Liver (tissue), 9 donors: ENCODE measurements around the gene GNG4. TPM values are rescaled to one million over a fixed set of nuclear protein-coding genes. Genes with fewer than 3 reads are reported as not detected.

ENCODE experiments used
- DNase-seq: peaks from one replicate; pipeline ENCODE4 v3.0.0-alpha.2; 2017; ENCODE audit warnings: low spot score
- H3K27ac ChIP-seq, 2 donors: one replicate each; pipeline ENCODE4 v1.7.0; 2013; ENCODE audit warnings: inconsistent platforms in 2 of 2, low read length in 2 of 2, control low read depth in 1 of 2, low read depth in 1 of 2, mild to moderate bottlenecking in 1 of 2
- H3K27me3 ChIP-seq, 4 donors: one replicate each; pipeline versions ENCODE4 v1.6.1 to v1.7.0; 2013; ENCODE audit warnings: low read length in 3 of 4, inconsistent platforms in 1 of 4, mild to moderate bottlenecking in 1 of 4, moderate library complexity in 1 of 4; ENCODE audit not compliant: control insufficient read depth in 4 of 4, insufficient read depth in 4 of 4
- H3K36me3 ChIP-seq, 4 donors: one replicate each; pipeline versions ENCODE4 v1.6.1 to v1.7.0; 2013; ENCODE audit warnings: low read length in 3 of 4, mild to moderate bottlenecking in 3 of 4, low read depth in 1 of 4, moderate library complexity in 1 of 4; ENCODE audit not compliant: control insufficient read depth in 4 of 4, insufficient read depth in 3 of 4
- H3K4me1 ChIP-seq, 4 donors: one replicate each; pipeline versions ENCODE4 v1.6.1 to v1.7.0; 2013; ENCODE audit warnings: low read length in 3 of 4, mild to moderate bottlenecking in 3 of 4, moderate library complexity in 1 of 4; ENCODE audit not compliant: control insufficient read depth in 4 of 4, insufficient read depth in 4 of 4
- H3K4me3 ChIP-seq, 3 donors: one replicate each; pipeline versions ENCODE4 v1.6.1 to v1.7.0; 2013; ENCODE audit warnings: low read length in 3 of 3, control low read depth in 1 of 3, low read depth in 1 of 3, mild to moderate bottlenecking in 1 of 3
- H3K9ac ChIP-seq, 2 donors: one replicate each; pipeline ENCODE4 v1.7.0; 2013; ENCODE audit warnings: low read length in 2 of 2, mild to moderate bottlenecking in 2 of 2, moderate library complexity in 2 of 2, control low read depth in 1 of 2, low read depth in 1 of 2
- H3K9me3 ChIP-seq, 4 donors: one replicate each; pipeline versions ENCODE4 v1.6.1 to v1.7.0; 2013; ENCODE audit warnings: low read length in 3 of 4; ENCODE audit not compliant: control insufficient read depth in 4 of 4
- CTCF ChIP-seq: fragments of 150-350 bp; IDR thresholded peaks from 2 replicates; pipeline ENCODE4 v1.5.1; 2017; ENCODE audit warnings: improper control_type of control experiment, low read depth, low read length; ENCODE audit not compliant: missing input control
- EGR1 ChIP-seq, 2 donors: IDR thresholded peaks; 2 replicates each; pipeline ENCODE4 v1.6.1; 2016 to 2018; ENCODE audit warnings: antibody characterized with exemption in 2 of 2, low read depth in 2 of 2
- FOXA2 ChIP-seq: IDR thresholded peaks from 2 replicates; pipeline ENCODE4 v1.6.1; 2016; ENCODE audit warnings: antibody characterized with exemption
- GABPA ChIP-seq, 2 donors: IDR thresholded peaks in 1 of 2; conservative IDR thresholded peaks in 1 of 2; 2 replicates each; pipeline ENCODE4 v1.6.1; 2016; ENCODE audit warnings: antibody characterized with exemption in 2 of 2, mild to moderate bottlenecking in 1 of 2, moderate library complexity in 1 of 2
- HNF4A ChIP-seq, 2 donors: conservative IDR thresholded peaks; 2 replicates each; pipeline ENCODE4 v1.6.1; 2016; ENCODE audit warnings: antibody characterized with exemption in 2 of 2, mild to moderate bottlenecking in 2 of 2
- HNF4G ChIP-seq: IDR thresholded peaks from 2 replicates; pipeline ENCODE4 v1.6.1; 2016; ENCODE audit warnings: antibody characterized with exemption
- NR2F2 ChIP-seq: IDR thresholded peaks from 2 replicates; pipeline ENCODE4 v1.6.1; 2016; ENCODE audit warnings: antibody characterized with exemption
- RAD21 ChIP-seq, 2 donors: IDR thresholded peaks; 2 replicates each; pipeline ENCODE4 v1.6.1; 2016; ENCODE audit warnings: antibody characterized with exemption in 2 of 2, mild to moderate bottlenecking in 2 of 2
- TAF1 ChIP-seq: conservative IDR thresholded peaks from 2 replicates; pipeline ENCODE4 v1.6.1; 2016; ENCODE audit warnings: antibody characterized with exemption, mild to moderate bottlenecking
- YY1 ChIP-seq: IDR thresholded peaks from 2 replicates; pipeline ENCODE4 v1.6.1; 2016; ENCODE audit warnings: antibody characterized with exemption, mild to moderate bottlenecking
- WGBS: extraction: QIAGEN DNeasy Blood & Tissue Kit; methylation state at CpG from one replicate; pipeline ENCODE4 v1.1.7; 2013; 5-methylcytosine and 5-hydroxymethylcytosine counted together
- polyA plus RNA-seq, 2 donors: library from polyadenylated mRNA; stranded (reverse) in 1 of 2; unstranded in 1 of 2; fragments of 200-250 nt in 1 of 2; fragments of >200 nt in 1 of 2; fragmentation: Nextera tagmentation in 1 of 2; extraction: Ambion mirVana in 1 of 2; gene quantifications; one replicate each; pipeline versions ENCODE4 v1.2.1 to v1.2.3, GENCODE V29; 2013 to 2015
- total RNA-seq, 2 donors: library from RNA; depleted of rRNA; stranded (reverse); fragments of >200 nt; gene quantifications; one replicate each; pipeline ENCODE4 v1.2.3, GENCODE V29; 2014
- TF ChIP-seq, protein P1 (sequence below): IDR thresholded peaks from 2 replicates; pipeline ENCODE4 v1.6.1; 2016; ENCODE audit warnings: antibody characterized with exemption
- TF ChIP-seq, protein P2 (sequence below): IDR thresholded peaks from 2 replicates; pipeline ENCODE4 v1.6.1; 2016; ENCODE audit warnings: antibody characterized with exemption
- TF ChIP-seq, protein P3 (sequence below): IDR thresholded peaks from 2 replicates; pipeline ENCODE4 v1.6.1; 2016; ENCODE audit warnings: antibody characterized with exemption, mild to moderate bottlenecking
- TF ChIP-seq, protein P4 (sequence below): IDR thresholded peaks from 2 replicates; pipeline ENCODE4 v1.6.1; 2016; ENCODE audit warnings: antibody characterized with exemption
- donor health status: healthy.
- donor health status: healthy.
- donor health status: healthy.
- donor health status: healthy.
- donor health status: healthy.

GNG4 gene
- total and polyA plus RNA-seq, 4 donors, result 0.65 TPM; not detected in 3

GRCh38 chr1:235646463-235646862 lies 3.1 kb downstream of the GNG4 start:
- Histone ChIP-seq H3K9me3 (no peaks in the 10 kb centered on the region), H3K27me3 (peaks cover 0 to 11% (median 3%) of the 10 kb centered on the region in 4 donors), H3K4me3 (no peak overlapping the region), H3K27ac (no peak overlapping the region), H3K9ac (no peak overlapping the region), H3K4me1 (peaks cover 13 to 25% (median 21%) of the 10 kb centered on the region in 4 donors), H3K36me3 (no peaks in the 10 kb centered on the region)
- TF ChIP-seq EGR1 (IDR thresholded peaks at IDR 0.05; ENCODE audit: low read depth in 2 of 2) (no peak), HNF4A (conservative IDR thresholded peaks at IDR 0.05) (no peak), YY1 (no peak), RAD21 (IDR thresholded peaks at IDR 0.05) (no peak), GABPA (IDR thresholded peaks at IDR 0.05 in 1 of 2, conservative IDR thresholded peaks at IDR 0.05 in 1 of 2) (no peak), TAF1 (no peak), HNF4G (no peak), CTCF (no peak)
- TF ChIP-seq, protein P1, sequence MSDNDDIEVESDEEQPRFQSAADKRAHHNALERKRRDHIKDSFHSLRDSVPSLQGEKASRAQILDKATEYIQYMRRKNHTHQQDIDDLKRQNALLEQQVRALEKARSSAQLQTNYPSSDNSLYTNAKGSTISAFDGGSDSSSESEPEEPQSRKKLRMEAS, result no peak
- WGBS, result 90% methylated on average over 9 of the region's 9 CpGs
- DNase-seq, result no peak

GRCh38 chr1:235644693-235645305 lies 4.8 kb downstream of the GNG4 start:
- peaks cover 7 to 18% (median 13%) of the 10 kb centered on the region in 4 donors for H3K4me1 ChIP-seq
- H3K9me3 ChIP-seq, result no peaks in the 10 kb centered on the region
- H3K9ac ChIP-seq, result no peak overlapping the region
- peaks cover 0 to 6% (median 3%) of the 10 kb centered on the region in 4 donors for H3K27me3 ChIP-seq
- H3K4me3 ChIP-seq, result no peak overlapping the region
- H3K36me3 ChIP-seq, result no peaks in the 10 kb centered on the region
- no peak for DNase-seq
- 84% methylated on average over 13 of the region's 13 CpGs for WGBS
- no peak overlapping the region for H3K27ac ChIP-seq
- no peak for TF ChIP-seq EGR1 (IDR thresholded peaks at IDR 0.05; ENCODE audit: low read depth in 2 of 2)
- TF ChIP-seq, protein P2, sequence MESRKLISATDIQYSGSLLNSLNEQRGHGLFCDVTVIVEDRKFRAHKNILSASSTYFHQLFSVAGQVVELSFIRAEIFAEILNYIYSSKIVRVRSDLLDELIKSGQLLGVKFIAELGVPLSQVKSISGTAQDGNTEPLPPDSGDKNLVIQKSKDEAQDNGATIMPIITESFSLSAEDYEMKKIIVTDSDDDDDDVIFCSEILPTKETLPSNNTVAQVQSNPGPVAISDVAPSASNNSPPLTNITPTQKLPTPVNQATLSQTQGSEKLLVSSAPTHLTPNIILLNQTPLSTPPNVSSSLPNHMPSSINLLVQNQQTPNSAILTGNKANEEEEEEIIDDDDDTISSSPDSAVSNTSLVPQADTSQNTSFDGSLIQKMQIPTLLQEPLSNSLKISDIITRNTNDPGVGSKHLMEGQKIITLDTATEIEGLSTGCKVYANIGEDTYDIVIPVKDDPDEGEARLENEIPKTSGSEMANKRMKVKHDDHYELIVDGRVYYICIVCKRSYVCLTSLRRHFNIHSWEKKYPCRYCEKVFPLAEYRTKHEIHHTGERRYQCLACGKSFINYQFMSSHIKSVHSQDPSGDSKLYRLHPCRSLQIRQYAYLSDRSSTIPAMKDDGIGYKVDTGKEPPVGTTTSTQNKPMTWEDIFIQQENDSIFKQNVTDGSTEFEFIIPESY, result no peak
- no peak for TF ChIP-seq HNF4A (conservative IDR thresholded peaks at IDR 0.05)
- TF ChIP-seq FOXA2, result no peak
- TF ChIP-seq CTCF, result no peak
- no peak for TF ChIP-seq HNF4G
- TF ChIP-seq, protein P3, sequence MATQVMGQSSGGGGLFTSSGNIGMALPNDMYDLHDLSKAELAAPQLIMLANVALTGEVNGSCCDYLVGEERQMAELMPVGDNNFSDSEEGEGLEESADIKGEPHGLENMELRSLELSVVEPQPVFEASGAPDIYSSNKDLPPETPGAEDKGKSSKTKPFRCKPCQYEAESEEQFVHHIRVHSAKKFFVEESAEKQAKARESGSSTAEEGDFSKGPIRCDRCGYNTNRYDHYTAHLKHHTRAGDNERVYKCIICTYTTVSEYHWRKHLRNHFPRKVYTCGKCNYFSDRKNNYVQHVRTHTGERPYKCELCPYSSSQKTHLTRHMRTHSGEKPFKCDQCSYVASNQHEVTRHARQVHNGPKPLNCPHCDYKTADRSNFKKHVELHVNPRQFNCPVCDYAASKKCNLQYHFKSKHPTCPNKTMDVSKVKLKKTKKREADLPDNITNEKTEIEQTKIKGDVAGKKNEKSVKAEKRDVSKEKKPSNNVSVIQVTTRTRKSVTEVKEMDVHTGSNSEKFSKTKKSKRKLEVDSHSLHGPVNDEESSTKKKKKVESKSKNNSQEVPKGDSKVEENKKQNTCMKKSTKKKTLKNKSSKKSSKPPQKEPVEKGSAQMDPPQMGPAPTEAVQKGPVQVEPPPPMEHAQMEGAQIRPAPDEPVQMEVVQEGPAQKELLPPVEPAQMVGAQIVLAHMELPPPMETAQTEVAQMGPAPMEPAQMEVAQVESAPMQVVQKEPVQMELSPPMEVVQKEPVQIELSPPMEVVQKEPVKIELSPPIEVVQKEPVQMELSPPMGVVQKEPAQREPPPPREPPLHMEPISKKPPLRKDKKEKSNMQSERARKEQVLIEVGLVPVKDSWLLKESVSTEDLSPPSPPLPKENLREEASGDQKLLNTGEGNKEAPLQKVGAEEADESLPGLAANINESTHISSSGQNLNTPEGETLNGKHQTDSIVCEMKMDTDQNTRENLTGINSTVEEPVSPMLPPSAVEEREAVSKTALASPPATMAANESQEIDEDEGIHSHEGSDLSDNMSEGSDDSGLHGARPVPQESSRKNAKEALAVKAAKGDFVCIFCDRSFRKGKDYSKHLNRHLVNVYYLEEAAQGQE, result no peak
- no peak for TF ChIP-seq NR2F2
- TF ChIP-seq RAD21 (IDR thresholded peaks at IDR 0.05), result no peak
- TF ChIP-seq, protein P4, sequence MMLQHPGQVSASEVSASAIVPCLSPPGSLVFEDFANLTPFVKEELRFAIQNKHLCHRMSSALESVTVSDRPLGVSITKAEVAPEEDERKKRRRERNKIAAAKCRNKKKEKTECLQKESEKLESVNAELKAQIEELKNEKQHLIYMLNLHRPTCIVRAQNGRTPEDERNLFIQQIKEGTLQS, result no peak
- TF ChIP-seq YY1, result no peak
- no peak for TF ChIP-seq TAF1
